WTC11 (cell line): ENCODE data around the gene ZNF488.

ENCODE experiments used
- ATF1 ChIP-seq: sonication (generic); formaldehyde crosslinking; IDR thresholded peaks from 2 replicates; pipeline ENCODE4 v1.8.1; 2023; ENCODE audit warnings: mild to moderate bottlenecking, moderate library complexity, missing genetic modification reagents
- CREM ChIP-seq: sonication (generic); formaldehyde crosslinking; IDR thresholded peaks from 2 replicates; pipeline ENCODE4 v1.8.1; 2022; ENCODE audit warnings: mild to moderate bottlenecking, missing genetic modification reagents, moderate library complexity
- MXD4 ChIP-seq: fragments of 250-450 bp; sonication (Bioruptor Pico); IDR thresholded peaks from 2 replicates; pipeline ENCODE4 v1.8.0; 2021; ENCODE audit warnings: mild to moderate bottlenecking, moderate library complexity, borderline replicate concordance
- NFYB ChIP-seq: sonication (generic); formaldehyde crosslinking; conservative IDR thresholded peaks from 2 replicates; pipeline ENCODE4 v1.8.0; 2022; ENCODE audit warnings: low read depth, missing genetic modification reagents
- ZNF263 ChIP-seq: sonication (generic); formaldehyde crosslinking; IDR thresholded peaks from 2 replicates; pipeline ENCODE4 v1.8.1; 2022; ENCODE audit warnings: low read depth, mild to moderate bottlenecking, moderate library complexity, missing genetic modification reagents
- ZNF416 ChIP-seq: fragments of 250-450 bp; sonication (Bioruptor Pico); IDR thresholded peaks from 2 replicates; pipeline ENCODE4 v1.9.0; 2021; ENCODE audit warnings: mild to moderate bottlenecking, inconsistent platforms
- TF ChIP-seq, protein P1 (sequence below): fragments of 200-600 bp; IDR thresholded peaks from 2 replicates; pipeline ENCODE4 v1.8.0; 2022; ENCODE audit warnings: antibody characterized with exemption
- TF ChIP-seq, protein P2 (sequence below): sonication (generic); formaldehyde crosslinking; IDR thresholded peaks from 2 replicates; pipeline ENCODE4 v1.8.1; 2023; ENCODE audit warnings: mild to moderate bottlenecking, missing genetic modification reagents, moderate library complexity

DNA sequence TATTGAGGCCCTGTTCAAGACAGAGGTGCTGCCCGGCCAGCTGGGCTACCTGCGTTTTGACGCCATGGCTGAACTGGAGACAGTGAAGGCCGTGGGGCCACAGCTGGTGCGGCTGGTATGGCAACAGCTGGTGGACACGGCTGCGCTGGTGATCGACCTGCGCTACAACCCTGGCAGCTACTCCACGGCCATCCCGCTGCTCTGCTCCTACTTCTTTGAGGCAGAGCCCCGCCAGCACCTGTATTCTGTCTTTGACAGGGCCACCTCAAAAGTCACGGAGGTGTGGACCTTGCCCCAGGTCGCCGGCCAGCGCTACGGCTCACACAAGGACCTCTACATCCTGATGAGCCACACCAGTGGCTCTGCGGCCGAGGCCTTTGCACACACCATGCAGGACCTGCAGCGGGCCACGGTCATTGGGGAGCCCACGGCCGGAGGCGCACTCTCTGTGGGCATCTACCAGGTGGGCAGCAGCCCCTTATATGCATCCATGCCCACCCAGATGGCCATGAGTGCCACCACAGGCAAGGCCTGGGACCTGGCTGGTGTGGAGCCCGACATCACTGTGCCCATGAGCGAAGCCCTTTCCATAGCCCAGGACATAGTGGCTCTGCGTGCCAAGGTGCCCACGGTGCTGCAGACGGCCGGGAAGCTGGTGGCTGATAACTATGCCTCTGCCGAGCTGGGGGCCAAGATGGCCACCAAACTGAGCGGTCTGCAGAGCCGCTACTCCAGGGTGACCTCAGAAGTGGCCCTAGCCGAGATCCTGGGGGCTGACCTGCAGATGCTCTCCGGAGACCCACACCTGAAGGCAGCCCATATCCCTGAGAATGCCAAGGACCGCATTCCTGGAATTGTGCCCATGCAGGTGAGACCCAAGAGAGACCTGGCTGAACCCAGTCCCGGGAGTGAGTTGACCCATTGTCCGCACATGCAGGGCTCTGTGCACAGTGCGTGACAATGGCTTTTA, 33.1 kb downstream of the ZNF488 start:
- no peak for TF ChIP-seq ZNF416
- TF ChIP-seq, protein P1, sequence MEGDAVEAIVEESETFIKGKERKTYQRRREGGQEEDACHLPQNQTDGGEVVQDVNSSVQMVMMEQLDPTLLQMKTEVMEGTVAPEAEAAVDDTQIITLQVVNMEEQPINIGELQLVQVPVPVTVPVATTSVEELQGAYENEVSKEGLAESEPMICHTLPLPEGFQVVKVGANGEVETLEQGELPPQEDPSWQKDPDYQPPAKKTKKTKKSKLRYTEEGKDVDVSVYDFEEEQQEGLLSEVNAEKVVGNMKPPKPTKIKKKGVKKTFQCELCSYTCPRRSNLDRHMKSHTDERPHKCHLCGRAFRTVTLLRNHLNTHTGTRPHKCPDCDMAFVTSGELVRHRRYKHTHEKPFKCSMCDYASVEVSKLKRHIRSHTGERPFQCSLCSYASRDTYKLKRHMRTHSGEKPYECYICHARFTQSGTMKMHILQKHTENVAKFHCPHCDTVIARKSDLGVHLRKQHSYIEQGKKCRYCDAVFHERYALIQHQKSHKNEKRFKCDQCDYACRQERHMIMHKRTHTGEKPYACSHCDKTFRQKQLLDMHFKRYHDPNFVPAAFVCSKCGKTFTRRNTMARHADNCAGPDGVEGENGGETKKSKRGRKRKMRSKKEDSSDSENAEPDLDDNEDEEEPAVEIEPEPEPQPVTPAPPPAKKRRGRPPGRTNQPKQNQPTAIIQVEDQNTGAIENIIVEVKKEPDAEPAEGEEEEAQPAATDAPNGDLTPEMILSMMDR: no peak
- TF ChIP-seq MXD4 (CRISPR knock-in tag): no peak
- TF ChIP-seq, protein P2, sequence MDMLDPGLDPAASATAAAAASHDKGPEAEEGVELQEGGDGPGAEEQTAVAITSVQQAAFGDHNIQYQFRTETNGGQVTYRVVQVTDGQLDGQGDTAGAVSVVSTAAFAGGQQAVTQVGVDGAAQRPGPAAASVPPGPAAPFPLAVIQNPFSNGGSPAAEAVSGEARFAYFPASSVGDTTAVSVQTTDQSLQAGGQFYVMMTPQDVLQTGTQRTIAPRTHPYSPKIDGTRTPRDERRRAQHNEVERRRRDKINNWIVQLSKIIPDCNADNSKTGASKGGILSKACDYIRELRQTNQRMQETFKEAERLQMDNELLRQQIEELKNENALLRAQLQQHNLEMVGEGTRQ (CRISPR knock-in tag): no peak
- no peak for TF ChIP-seq ATF1 (CRISPR knock-in tag)
- TF ChIP-seq ZNF263 (CRISPR knock-in tag): no peak
- no peak for TF ChIP-seq NFYB (CRISPR knock-in tag)
- TF ChIP-seq CREM: no peak
